ENCODE measurements around the gene FGF14.

FGF14 gene

DNA sequence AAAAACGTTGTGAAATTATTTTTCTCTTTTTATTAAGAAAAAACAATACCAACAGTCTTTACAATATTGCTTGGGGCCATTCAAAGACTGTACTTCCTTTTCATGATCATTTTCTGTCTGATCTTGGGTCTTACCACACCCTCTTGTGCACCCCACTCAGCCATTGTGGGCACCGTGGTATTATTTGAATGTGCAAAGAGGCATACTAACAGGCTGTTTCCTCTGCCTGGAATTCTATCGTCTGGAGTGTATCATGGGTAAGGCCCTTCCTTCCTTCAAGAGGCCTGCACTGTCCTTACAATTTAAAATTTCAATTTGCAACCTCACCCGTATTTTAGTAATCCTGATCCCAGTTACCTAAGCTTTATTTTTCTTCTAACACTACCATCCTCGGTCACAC is 76.5 kb downstream of the FGF14 start:
- no peak for DNase-seq (ENCODE audit: extremely low read depth, low read depth)
- no peak for TF ChIP-seq CTCF (IDR thresholded peaks at IDR 0.05; ENCODE audit: low read depth, low read length)

DNA sequence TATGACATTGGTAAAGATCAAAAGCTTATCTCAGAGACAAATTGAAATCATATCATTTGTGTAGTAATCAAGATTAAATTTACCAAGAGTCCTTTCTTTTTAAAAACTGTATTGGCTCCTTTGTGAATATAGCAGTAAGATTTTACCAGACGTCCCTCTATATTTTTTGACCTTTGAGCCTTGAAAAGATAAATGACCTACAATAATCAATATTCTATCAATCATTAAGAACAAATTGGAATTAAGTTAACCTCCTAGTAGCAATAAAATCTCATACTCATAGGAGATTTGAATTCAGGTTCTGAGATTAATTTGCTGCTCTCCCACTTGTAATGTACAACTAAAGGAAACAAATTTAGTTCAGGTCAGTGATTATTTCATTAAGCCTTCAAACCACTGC is 78.3 kb downstream of the FGF14 start:
- no peak for TF ChIP-seq CTCF (IDR thresholded peaks at IDR 0.05; ENCODE audit: low read depth, low read length)
- DNase-seq (ENCODE audit: extremely low read depth, low read depth) = no peak

DNA sequence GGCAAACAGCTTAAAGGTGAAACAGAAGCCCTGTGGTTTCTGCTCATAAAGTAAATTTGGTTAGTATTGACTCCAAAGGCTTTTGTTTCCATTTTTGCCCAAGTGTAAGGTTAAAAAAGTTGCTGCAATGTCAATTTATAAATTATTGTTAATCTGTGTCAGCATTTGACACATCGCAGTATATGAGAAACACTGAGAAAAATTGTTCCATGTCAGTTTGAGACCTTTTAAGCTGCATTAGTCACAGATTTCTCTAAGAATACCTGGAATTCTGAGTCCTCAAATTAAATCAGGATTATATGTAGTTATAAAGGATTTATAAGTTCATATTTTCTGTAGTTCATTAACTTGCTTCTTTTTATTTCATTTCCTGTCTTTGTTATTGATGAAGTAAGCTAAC is 78.8 kb downstream of the FGF14 start:
- TF ChIP-seq CTCF (IDR thresholded peaks at IDR 0.05; ENCODE audit: low read depth, low read length) = no peak
- no peak for DNase-seq (ENCODE audit: extremely low read depth, low read depth)

GRCh38 chr13:102322211-102322610 is 79.6 kb downstream of the FGF14 start:
- DNase-seq (ENCODE audit: extremely low read depth, low read depth) = no peak
- TF ChIP-seq CTCF (IDR thresholded peaks at IDR 0.05; ENCODE audit: low read depth, low read length) = no peak

- no peak for TF ChIP-seq CTCF (IDR thresholded peaks at IDR 0.05; ENCODE audit: low read depth, low read length)
- DNase-seq (ENCODE audit: extremely low read depth, low read depth) = no peak
These were observed 83.6 kb downstream of the FGF14 start for GRCh38 chr13:102318233-102318632.

DNA sequence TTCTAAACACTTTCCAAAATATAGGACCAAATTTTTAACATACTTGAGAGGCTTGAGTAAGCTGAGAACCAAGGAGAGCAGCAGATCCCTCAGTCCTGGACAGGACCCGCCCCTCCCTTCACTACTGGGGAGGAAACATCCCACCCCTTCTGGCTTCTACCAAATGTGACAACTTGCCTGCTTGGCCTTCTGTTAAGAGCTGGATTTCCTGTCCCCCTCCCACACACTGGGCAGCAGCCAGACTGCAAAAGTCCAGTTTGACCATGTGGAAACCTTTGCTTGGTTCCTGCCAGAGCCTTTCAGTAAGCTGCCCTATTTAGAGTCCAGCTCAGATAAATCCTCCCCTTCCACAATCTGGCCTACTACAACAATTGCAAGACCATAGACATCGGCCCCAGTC is 84.3 kb downstream of the FGF14 start:
- TF ChIP-seq CTCF (IDR thresholded peaks at IDR 0.05; ENCODE audit: low read depth, low read length) = no peak
- DNase-seq (ENCODE audit: extremely low read depth, low read depth) = no peak

GRCh38 chr13:102316732-102317131 is 85.1 kb downstream of the FGF14 start:
- no peak for DNase-seq (ENCODE audit: extremely low read depth, low read depth)
- TF ChIP-seq CTCF (IDR thresholded peaks at IDR 0.05; ENCODE audit: low read depth, low read length) = no peak
